GM12872 (cell line): ENCODE data around the gene NFIB.

ENCODE experiments used
- TF ChIP-seq, protein P1 (sequence below): IDR thresholded peaks from 3 replicates; pipeline ENCODE4 v1.5.1; 2011; ENCODE audit warnings: low read depth, mild to moderate bottlenecking, low read length, moderate library complexity; ENCODE audit not compliant: insufficient read depth

Gene NFIB

DNA sequence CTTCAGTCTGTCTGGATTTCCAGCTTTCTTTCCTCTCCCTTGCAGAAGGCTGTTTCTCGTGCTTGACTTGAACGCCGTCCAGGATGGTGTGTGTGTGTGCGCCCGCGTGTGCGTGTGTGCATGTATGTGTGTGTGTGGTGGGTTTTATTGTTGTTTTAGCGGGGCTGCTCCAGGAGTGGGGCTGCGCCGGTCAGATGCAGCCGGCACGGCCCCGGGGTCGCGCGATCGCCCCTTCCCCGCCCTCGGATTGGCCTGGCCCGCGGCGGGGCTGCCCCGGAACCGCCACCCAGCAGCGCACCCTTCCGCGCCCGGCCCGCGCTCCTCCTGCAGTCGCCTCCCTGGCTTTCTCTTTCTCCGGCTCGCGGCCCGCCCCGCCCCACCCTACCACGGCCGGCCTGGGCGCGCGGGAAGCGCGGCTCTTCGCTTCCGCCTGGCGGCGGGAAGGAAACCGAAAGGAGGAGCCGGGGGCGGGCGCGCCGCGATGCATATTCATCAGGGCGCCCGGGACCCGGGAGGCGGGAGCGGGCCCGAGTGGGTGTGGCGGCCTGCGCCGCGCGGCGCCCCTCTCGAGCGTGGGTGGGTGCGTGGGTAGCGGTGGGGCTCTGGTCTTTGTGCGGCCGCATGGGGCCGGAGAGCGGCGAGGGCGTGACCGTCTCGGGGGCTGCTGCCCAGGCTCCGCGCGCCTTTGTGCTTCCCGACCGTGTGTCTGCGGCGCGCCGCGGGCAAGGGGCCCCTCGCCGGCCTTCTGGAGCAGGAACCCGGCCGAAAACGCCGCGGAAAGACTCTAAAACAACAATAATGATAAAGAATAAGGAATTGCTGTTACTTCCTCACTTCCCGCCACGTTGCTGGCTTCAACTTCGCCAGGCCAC, 8.5 kb upstream of the NFIB start:
- TF ChIP-seq, protein P1, sequence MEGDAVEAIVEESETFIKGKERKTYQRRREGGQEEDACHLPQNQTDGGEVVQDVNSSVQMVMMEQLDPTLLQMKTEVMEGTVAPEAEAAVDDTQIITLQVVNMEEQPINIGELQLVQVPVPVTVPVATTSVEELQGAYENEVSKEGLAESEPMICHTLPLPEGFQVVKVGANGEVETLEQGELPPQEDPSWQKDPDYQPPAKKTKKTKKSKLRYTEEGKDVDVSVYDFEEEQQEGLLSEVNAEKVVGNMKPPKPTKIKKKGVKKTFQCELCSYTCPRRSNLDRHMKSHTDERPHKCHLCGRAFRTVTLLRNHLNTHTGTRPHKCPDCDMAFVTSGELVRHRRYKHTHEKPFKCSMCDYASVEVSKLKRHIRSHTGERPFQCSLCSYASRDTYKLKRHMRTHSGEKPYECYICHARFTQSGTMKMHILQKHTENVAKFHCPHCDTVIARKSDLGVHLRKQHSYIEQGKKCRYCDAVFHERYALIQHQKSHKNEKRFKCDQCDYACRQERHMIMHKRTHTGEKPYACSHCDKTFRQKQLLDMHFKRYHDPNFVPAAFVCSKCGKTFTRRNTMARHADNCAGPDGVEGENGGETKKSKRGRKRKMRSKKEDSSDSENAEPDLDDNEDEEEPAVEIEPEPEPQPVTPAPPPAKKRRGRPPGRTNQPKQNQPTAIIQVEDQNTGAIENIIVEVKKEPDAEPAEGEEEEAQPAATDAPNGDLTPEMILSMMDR: no peak

DNA sequence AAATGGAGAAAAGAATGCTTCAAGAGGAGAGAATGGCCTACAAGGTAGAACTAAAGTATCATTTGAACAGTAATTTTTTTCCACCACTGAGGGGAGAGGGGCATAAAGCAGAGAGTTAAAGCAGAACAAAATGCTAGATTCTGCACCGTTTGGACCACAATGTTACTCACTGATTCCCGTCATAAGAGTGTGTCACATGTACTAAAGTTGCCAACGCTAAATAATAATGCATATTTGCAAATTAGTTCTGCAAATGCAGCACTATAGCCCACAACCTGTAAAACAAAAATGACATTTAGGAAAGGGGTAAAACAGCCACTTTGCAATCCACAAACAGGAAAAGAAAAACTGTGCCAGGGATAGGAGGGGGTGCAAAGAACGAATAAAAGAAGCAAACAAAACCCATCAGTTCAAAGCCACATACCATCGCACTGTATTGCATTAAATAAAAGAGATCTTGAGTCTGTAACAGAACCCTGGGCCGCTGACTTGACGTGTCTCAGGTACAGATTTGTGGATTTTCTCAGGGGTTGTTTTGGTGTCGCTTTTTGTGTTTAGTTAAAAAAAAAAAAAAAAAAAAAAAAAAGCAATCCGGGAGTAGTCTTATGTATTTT, 7.7 kb upstream of the NFIB start:
- TF ChIP-seq, protein P1: no peak

DNA sequence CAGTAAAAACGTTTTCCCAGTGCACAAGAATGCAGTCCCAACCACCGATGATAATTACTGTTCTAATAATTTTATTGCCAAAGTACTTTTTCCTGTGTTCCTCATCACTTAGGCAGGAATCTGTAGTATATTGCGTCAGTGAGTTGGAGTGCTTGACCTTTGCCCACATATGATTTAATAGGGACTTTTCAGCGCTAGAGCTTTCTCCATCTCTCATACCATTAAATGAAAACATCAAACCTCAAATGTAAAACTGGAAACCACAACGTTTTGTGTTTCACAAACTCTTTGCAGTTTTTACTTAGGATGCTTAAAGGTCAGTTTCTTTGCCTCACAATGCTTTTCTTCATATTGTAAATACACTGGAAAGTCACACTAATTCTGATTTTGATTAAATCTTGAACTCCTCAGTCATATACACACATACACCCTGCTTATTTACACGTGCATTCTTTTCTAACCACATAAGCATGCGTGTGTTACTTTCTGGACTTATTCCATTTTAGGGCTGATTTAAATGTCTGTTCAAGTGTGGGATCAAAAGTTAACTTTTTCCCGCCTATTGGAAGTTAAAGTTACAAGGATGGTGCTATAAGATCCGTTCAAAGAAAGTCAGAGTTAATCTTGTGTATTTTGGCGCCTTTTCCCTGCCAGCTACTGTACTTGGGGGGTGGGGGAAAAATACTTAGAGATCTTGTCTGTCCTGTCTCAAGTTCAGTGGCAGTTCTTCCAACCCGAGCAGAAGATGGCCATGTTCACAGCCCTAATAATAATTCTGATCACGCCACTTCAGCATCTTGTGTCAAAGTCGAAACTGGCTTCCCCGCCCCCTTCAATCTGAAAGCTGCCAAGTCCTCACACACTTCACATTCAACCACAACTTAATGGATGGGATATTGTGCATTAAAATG, 6.6 kb upstream of the NFIB start:
- TF ChIP-seq, protein P1: no peak

DNA sequence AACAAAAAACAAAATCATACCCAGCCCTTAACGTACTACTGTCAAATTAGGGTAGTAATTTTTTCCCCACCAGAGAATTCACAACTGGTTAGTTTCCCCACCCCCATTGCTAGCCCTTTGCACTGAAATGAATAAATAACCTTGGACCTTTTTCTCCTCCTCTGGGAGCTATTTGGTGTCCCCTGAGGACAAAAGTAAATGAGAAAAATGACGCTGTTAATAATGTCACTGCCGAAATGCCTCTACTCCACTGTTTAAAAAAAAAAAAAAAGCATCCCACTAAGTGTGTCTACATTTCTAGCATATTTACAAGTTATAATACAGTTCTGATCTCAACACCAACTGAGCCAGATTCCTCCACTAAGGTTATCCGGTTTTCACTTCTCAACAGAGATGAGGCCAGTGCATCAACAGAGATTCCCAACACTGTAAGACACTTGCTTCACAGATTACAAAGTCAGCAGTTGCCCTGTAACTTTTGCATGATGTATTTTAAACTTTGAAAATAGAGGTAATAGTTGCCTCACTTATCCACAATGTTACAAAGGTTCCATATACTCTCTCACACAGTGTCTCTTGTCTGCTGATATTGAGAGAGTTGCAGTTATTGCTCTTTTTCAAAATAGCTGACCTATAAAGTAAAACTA, 5.1 kb upstream of the NFIB start:
- TF ChIP-seq, protein P1: no peak

DNA sequence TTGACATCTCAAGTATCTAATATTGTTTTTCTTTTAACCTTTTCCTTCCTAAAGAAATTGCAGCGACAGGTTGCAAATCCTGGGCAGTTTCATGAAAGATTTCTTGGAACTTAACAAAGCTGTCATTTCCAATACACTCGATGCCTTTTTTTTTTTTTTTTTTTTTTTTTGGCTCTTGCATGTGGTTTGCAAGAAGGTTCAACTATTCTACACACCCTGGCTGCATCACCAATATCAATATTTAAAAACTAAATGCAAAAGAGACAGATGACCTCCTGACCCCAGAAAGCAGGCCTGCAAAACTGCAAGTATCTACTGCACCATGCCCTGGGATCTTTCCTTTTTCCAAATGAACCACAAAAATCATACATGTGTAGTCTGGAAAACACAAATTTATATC, 4.4 kb upstream of the NFIB start:
- TF ChIP-seq, protein P1: no peak

DNA sequence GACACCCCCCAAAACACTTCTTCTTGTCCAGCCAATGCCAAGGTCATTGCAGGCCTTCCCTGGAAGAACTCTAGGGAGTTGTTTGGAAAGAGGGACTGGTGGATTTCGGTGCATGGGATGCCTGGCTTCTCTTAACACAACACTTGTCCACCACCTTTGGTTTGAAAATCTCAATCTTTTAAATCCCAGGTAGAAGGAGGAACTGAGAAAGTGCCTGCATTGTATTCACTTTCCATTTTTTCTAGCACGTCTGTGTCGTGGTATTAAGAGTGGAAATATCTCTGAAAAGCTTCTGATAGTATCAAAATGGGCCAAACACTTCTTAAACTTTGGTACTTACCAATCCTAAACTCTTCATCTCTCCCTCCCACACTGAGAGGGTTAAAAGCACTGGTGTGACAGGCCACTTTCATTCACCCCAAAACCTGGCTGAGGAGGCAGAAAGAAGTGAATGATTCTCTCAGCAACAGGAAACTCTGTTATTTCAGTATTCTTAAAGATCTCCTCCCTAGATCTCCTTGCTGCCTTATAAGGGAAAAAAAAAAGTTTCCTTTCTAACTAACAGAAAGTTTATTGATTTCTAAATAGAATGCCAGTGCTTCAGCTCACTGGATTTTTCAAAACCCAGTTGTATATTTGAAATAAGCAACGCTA, 3.9 kb upstream of the NFIB start:
- TF ChIP-seq, protein P1: no peak
